Measurements from ENCODE around the gene TMPRSS9.

Gene TMPRSS9

GRCh38 chr19:2423071-2423914 is 63.2 kb downstream of the TMPRSS9 start:
- DNase-seq: no peak

- no peak for DNase-seq
Measured at GRCh38 chr19:2423915-2424685, 64.0 kb downstream of the TMPRSS9 start.

GRCh38 chr19:2424686-2425621 is 64.9 kb downstream of the TMPRSS9 start:
- DNase-seq: peak; percentile 46

- DNase-seq: no peak
Measured at GRCh38 chr19:2425622-2426581, 65.8 kb downstream of the TMPRSS9 start.

- peak; percentile 80 for DNase-seq
Measured at GRCh38 chr19:2426611-2427428, 66.8 kb downstream of the TMPRSS9 start.

- peak; percentile 100 for DNase-seq
Measured at GRCh38 chr19:2427429-2428320, 67.6 kb downstream of the TMPRSS9 start, which contains the start of gene TIMM13. Gene TIMM13, minus strand, starts transcription at chr19:2427586. Its CDS starts 53 bp downstream, at chr19:2427533.

- no peak for DNase-seq
Measured at GRCh38 chr19:2428321-2428690, 68.2 kb downstream of the TMPRSS9 start.

- DNase-seq: no peak
Measured at GRCh38 chr19:2428756-2429711, 69.0 kb downstream of the TMPRSS9 start.

- no peak for DNase-seq
Measured at GRCh38 chr19:2429917-2430535, 70.0 kb downstream of the TMPRSS9 start.

GRCh38 chr19:2431318-2432055 is 71.4 kb downstream of the TMPRSS9 start:
- no peak for DNase-seq

GRCh38 chr19:2432131-2432848 is 72.2 kb downstream of the TMPRSS9 start:
- no peak for DNase-seq

- DNase-seq: no peak
Measured at GRCh38 chr19:2433854-2434253, 73.8 kb downstream of the TMPRSS9 start.

GRCh38 chr19:2434267-2434666 is 74.2 kb downstream of the TMPRSS9 start:
- no peak for DNase-seq

GRCh38 chr19:2434721-2435265 is 74.7 kb downstream of the TMPRSS9 start:
- no peak for DNase-seq

- no peak for DNase-seq
Measured at GRCh38 chr19:2436384-2436783, 76.3 kb downstream of the TMPRSS9 start.

GRCh38 chr19:2436926-2437325 is 76.9 kb downstream of the TMPRSS9 start:
- no peak for DNase-seq

Measured in right kidney (tissue), 1 donor.